ENCODE results near the gene CD68. TPM values are rescaled to one million over a fixed set of nuclear protein-coding genes. Genes with fewer than 3 reads are reported as not detected.
A peak's percentile ranks its signal among the peaks of the same experiment; 100 is the strongest.

Gene CD68
- total RNA-seq, 1 experiment from 2014 or later, result 6.9 TPM

DNA sequence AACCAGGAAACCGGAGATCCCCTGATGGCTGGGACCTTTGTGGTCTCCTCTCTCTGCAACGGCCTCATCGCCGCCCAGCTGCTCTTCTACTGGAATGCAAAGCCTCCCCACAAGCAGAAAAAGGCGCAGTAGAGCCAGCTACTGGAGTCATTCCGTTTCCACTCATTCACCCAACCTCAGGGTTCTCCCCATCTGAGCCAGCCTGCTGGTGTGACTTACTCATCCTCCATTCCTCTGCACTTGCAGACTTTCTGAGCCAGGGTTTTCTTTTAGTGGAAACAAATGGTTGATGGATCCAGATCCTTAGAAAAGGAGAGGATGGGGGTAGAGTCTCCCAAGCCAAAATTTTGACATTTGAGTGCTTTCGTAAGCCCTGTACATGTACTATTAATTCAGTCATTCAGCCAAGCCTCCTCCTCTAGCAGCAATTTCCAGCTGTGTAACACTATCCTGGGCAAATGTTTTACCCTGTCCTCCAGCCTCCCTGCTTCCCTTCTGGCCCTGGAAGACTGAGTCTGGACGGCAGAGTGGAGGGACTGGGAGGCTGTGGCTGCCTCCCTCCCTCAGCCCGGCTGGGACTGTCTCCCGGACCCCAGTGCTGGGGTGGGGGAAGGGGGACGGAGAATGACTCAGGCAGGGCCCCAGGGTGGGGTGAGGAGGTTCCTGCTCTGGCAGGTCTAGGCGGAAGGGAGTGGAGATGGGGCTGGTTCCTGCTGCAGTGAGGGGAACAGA lies 8.1 kb downstream of the CD68 start:
- H3K36me3 Mint-ChIP-seq (ENCODE audit: insufficient read depth, unreplicated experiment), result peaks cover 37% of the 10 kb centered on the region
- BruUV-seq (replicated peaks), result no TSS peak
- no peaks in the 10 kb centered on the region for H3K27me3 Mint-ChIP-seq (ENCODE audit: insufficient read depth, unreplicated experiment)
- H3K27ac Mint-ChIP-seq (ENCODE audit: low read depth, unreplicated experiment), result peak overlapping the region; percentile 86
- CTCF ChIA-PET, result interaction anchor here (0.6 to 7.7 kb wide), 17 partner anchors 9 to 540 kb away, joined by 3 to 89 read pairs (median 4); partner anchors contain the start of genes CD68, FXR2, TMEM102 and TP53
- intact Hi-C loops (cut with micrococcal nuclease), result loop anchor here (1.0 to 2.0 kb wide), 3 partner anchors 15 to 101 kb away; partner anchors contain the start of gene WRAP53
- TF ChIP-seq, protein P1, sequence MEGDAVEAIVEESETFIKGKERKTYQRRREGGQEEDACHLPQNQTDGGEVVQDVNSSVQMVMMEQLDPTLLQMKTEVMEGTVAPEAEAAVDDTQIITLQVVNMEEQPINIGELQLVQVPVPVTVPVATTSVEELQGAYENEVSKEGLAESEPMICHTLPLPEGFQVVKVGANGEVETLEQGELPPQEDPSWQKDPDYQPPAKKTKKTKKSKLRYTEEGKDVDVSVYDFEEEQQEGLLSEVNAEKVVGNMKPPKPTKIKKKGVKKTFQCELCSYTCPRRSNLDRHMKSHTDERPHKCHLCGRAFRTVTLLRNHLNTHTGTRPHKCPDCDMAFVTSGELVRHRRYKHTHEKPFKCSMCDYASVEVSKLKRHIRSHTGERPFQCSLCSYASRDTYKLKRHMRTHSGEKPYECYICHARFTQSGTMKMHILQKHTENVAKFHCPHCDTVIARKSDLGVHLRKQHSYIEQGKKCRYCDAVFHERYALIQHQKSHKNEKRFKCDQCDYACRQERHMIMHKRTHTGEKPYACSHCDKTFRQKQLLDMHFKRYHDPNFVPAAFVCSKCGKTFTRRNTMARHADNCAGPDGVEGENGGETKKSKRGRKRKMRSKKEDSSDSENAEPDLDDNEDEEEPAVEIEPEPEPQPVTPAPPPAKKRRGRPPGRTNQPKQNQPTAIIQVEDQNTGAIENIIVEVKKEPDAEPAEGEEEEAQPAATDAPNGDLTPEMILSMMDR (IDR thresholded peaks at IDR 0.05; ENCODE audit: unreplicated experiment), result no peak
- DNase-seq (ENCODE audit: unreplicated experiment), result peak; percentile 75
- H3K4me1 Mint-ChIP-seq (ENCODE audit: insufficient read depth, unreplicated experiment), result peaks cover 42% of the 10 kb centered on the region
- POLR2A ChIA-PET, result interaction anchor here (0.5 to 14.9 kb wide), 11 partner anchors 8 to 695 kb away, joined by 3 to 303 read pairs (median 4); partner anchors contain the start of genes CD68, FXR2, SAT2 and TP53
- peak overlapping the region; percentile 76 for H3K4me3 Mint-ChIP-seq (ENCODE audit: unreplicated experiment)
- no peaks in the 10 kb centered on the region for H3K9me3 Mint-ChIP-seq (ENCODE audit: unreplicated experiment)

DNA sequence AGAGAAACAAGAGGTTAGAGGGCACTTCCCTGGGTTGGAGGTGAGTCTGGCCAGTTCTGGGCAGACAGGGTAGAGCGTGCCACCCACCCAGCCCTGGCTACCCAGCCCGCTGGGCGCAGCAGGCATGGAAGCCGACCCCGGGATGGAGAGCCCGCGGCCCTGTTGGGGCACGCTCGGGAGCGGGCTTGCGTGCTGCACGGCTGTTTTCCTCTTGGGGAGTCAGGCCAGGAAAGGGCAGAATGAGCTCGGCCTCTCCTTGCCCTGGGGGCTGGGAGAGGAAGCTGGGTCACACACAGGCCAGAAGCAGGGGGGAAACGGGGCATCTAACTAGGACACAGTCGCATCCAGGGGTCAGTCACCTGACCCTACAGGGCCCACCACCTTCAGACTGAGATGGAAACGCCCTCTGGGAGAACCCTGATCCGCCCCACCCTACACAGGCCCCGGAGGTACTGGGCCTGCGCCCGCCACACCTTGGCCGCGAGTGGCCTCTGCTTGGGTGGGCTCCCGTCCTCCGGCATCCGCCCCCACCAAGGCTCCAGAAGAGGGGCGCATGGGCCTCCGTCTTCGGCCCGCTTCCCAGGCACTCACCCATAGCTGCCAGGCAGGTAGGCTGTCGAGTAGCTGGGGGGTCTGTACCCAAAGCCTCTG lies 9.2 kb downstream of the CD68 start:
- H3K36me3 Mint-ChIP-seq (ENCODE audit: insufficient read depth, unreplicated experiment), result peaks cover 43% of the 10 kb centered on the region
- intact Hi-C loops (cut with micrococcal nuclease), result loop anchor here (1.0 to 2.0 kb wide), 2 partner anchors 27 to 74 kb away; partner anchors contain the start of gene SENP3
- peak; percentile 64 for DNase-seq (ENCODE audit: unreplicated experiment)
- no TSS peak for BruUV-seq (replicated peaks)
- H3K4me1 Mint-ChIP-seq (ENCODE audit: insufficient read depth, unreplicated experiment), result peaks cover 42% of the 10 kb centered on the region
- H3K9me3 Mint-ChIP-seq (ENCODE audit: unreplicated experiment), result no peaks in the 10 kb centered on the region
- H3K4me3 Mint-ChIP-seq (ENCODE audit: unreplicated experiment), result peak overlapping the region; percentile 76
- POLR2A ChIA-PET, result interaction anchor here (0.6 to 14.9 kb wide), 25 partner anchors 13 to 566 kb away, joined by 3 to 303 read pairs (median 4); partner anchors contain the start of genes CD68, DNAH2, FXR2 and NEURL4
- H3K27me3 Mint-ChIP-seq (ENCODE audit: insufficient read depth, unreplicated experiment), result no peaks in the 10 kb centered on the region
- CTCF ChIA-PET, result interaction anchor here (0.6 to 7.7 kb wide), 25 partner anchors 11 to 297 kb away, joined by 3 to 89 read pairs (median 4); partner anchors contain the start of genes CD68, DNAH2, FXR2 and NAA38
- peak overlapping the region; percentile 86 for H3K27ac Mint-ChIP-seq (ENCODE audit: low read depth, unreplicated experiment)
- TF ChIP-seq, protein P1 (IDR thresholded peaks at IDR 0.05; ENCODE audit: unreplicated experiment), result no peak

DNA sequence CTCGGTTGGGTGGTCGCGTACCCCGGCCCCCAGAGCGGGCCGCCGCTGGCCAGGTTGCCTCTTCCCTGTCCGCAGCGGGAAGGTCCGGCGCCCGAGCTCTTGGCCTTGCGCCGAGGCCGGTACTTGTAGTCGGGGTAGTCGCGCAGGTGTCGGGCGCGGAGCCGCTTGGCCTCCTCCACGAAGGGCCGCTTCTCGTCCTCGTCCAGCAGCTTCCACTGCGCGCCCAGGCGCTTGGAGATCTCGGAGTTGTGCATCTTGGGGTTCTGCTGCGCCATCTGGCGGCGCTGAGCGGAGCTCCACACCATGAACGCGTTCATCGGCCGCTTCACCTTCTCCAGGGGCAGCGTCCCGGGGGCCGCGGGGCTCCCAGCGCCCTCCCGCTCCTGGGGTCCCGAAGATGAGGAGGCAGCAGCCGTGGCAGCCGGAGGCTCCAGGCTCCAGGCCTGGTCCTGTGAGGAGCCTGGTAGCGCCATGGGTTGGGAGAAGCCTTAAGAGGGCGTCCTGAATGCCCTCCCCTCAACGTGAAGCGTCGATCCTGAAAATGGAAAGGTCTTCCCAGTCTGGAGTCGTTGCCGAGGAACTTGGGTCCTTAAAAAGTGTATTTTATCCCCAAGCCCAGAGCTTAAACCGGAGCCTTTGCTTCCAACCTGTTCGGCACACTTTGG lies 9.9 kb downstream of the CD68 start:
- POLR2A ChIA-PET, result interaction anchor here (0.6 to 14.9 kb wide), 24 partner anchors 13 to 566 kb away, joined by 3 to 303 read pairs (median 4); partner anchors contain the start of genes CD68, DNAH2, FXR2 and NEURL4
- H3K36me3 Mint-ChIP-seq (ENCODE audit: insufficient read depth, unreplicated experiment), result peaks cover 46% of the 10 kb centered on the region
- peak overlapping the region; percentile 78 for H3K27ac Mint-ChIP-seq (ENCODE audit: low read depth, unreplicated experiment)
- CTCF ChIA-PET, result interaction anchor here (0.5 to 7.7 kb wide), 28 partner anchors 9 to 1122 kb away, joined by 3 to 89 read pairs (median 4); partner anchors contain the start of genes CD68, DNAH2, FXR2 and NAA38
- TSS peak; percentile 85 for BruUV-seq (replicated peaks)
- peaks cover 42% of the 10 kb centered on the region for H3K4me1 Mint-ChIP-seq (ENCODE audit: insufficient read depth, unreplicated experiment)
- H3K27me3 Mint-ChIP-seq (ENCODE audit: insufficient read depth, unreplicated experiment), result no peaks in the 10 kb centered on the region
- peak overlapping the region; percentile 76 for H3K4me3 Mint-ChIP-seq (ENCODE audit: unreplicated experiment)
- H3K9me3 Mint-ChIP-seq (ENCODE audit: unreplicated experiment), result no peaks in the 10 kb centered on the region
- intact Hi-C loops (cut with micrococcal nuclease), result loop anchor here (1.0 to 2.0 kb wide), 2 partner anchors 28 to 75 kb away; partner anchors contain the start of gene SENP3
- TF ChIP-seq, protein P1 (IDR thresholded peaks at IDR 0.05; ENCODE audit: unreplicated experiment), result peak; percentile 88
- peak; percentile 92 for DNase-seq (ENCODE audit: unreplicated experiment)
